H1 (cell line): ENCODE results near the gene CEP85L. TPM values are rescaled to one million over a fixed set of nuclear protein-coding genes. Genes with fewer than 3 reads are reported as not detected.

Experiments
- CTCF ChIA-PET: fragments of 300-600 bp; sonication (Branson Sonifier 250); formaldehyde crosslinking; loops from one replicate; lab custom pipeline; 2021; ENCODE audit not compliant: partially characterized antibody; lab: Charles Lee
- POLR2A ChIA-PET: fragments of 300-600 bp; sonication (Branson Sonifier 250); formaldehyde crosslinking; loops from one replicate; lab custom pipeline; 2021; ENCODE audit warnings: inconsistent platforms; ENCODE audit not compliant: partially characterized antibody; lab: Charles Lee
- DNase-seq, 2 experiments: peaks; one replicate each; pipeline versions ENCODE4 v3.0.0 to v3.0.0-alpha.2; 2010 to 2022; ENCODE audit warnings: low spot score in 2 of 2, low read depth in 1 of 2, mixed read lengths in 1 of 2
- FAIRE-seq: peaks from 2 replicates; lab custom pipeline; 2011; peaks lifted over from hg19 to GRCh38; lab: Jason Lieb, UNC
- H2AFZ ChIP-seq: 2 replicates; pipeline ENCODE4 v1.8.1; 2012; ENCODE audit warnings: low read length, inconsistent platforms
- H2AK5ac ChIP-seq: 2 replicates; pipeline ENCODE4 v1.6.1; 2013; ENCODE audit warnings: low read depth, low read length
- H2BK120ac ChIP-seq: replicated peaks from 2 replicates; pipeline ENCODE3; 2013; ENCODE audit warnings: low read depth, low read length, inconsistent platforms
- H2BK12ac ChIP-seq: 2 replicates; pipeline ENCODE4 v1.6.1; 2013; ENCODE audit warnings: low read depth, low read length
- H2BK15ac ChIP-seq: 2 replicates; pipeline ENCODE4 v1.6.1; 2013; ENCODE audit warnings: low read length
- H2BK20ac ChIP-seq: 2 replicates; pipeline ENCODE4 v1.6.1; 2013; ENCODE audit warnings: low read length
- H2BK5ac ChIP-seq: 2 replicates; pipeline ENCODE4 v1.6.1; 2013; ENCODE audit warnings: low read depth, low read length
- H3K14ac ChIP-seq: 2 replicates; pipeline ENCODE4 v1.6.1; 2013; ENCODE audit warnings: inconsistent platforms; ENCODE audit not compliant: insufficient read length
- H3K18ac ChIP-seq: 2 replicates; pipeline ENCODE4 v1.6.1; 2013; ENCODE audit warnings: low read length; ENCODE audit errors: extremely low read depth
- H3K23ac ChIP-seq: 2 replicates; pipeline ENCODE4 v1.6.1; 2013; ENCODE audit warnings: inconsistent platforms; ENCODE audit not compliant: insufficient read length
- H3K23me2 ChIP-seq: 2 replicates; pipeline ENCODE4 v1.6.1; 2013; ENCODE audit warnings: low read depth, low read length
- H3K27ac ChIP-seq: 2 replicates; pipeline ENCODE4 v1.6.1; 2011; ENCODE audit warnings: low read depth, low read length, inconsistent platforms
- H3K27me3 ChIP-seq, 4 experiments: replicated peaks in 1 of 4; 1 replicate in 1 of 4; 2 replicates in 3 of 4; pipeline versions ENCODE4 v1.6.1 to v1.8.1; 2011 to 2013; ENCODE audit warnings: low read length in 3 of 4, mild to moderate bottlenecking in 3 of 4, inconsistent platforms in 2 of 4, mixed read lengths in 2 of 4, moderate library complexity in 1 of 4; ENCODE audit not compliant: control insufficient read depth in 3 of 4, insufficient read depth in 3 of 4; ENCODE audit errors: extremely low read depth in 1 of 4
- H3K36me3 ChIP-seq, 4 experiments: 2 replicates each; pipeline versions ENCODE4 v1.6.1 to v1.8.1; 2011 to 2013; ENCODE audit warnings: mild to moderate bottlenecking in 4 of 4, low read length in 3 of 4, moderate library complexity in 2 of 4, control low read depth in 1 of 4, inconsistent platforms in 1 of 4; ENCODE audit not compliant: insufficient read depth in 4 of 4, control insufficient read depth in 2 of 4
- H3K4ac ChIP-seq: replicated peaks from 2 replicates; pipeline ENCODE3; 2013; ENCODE audit warnings: low read length, low read depth, mixed read lengths, inconsistent platforms; ENCODE audit not compliant: insufficient read length
- H3K4me1 ChIP-seq, 4 experiments: replicated peaks in 1 of 4; 1 replicate in 1 of 4; 2 replicates in 3 of 4; pipeline versions ENCODE4 v1.6.1 to v1.8.1; 2011 to 2013; ENCODE audit warnings: low read length in 3 of 4, inconsistent platforms in 2 of 4, mixed read lengths in 1 of 4; ENCODE audit not compliant: insufficient read depth in 4 of 4, control insufficient read depth in 3 of 4
- H3K4me2 ChIP-seq, 2 experiments: 2 replicates each; pipeline versions ENCODE4 v1.6.1 to v1.8.1; 2011 to 2013; ENCODE audit warnings: low read depth in 2 of 2, low read length in 2 of 2, control low read depth in 1 of 2, inconsistent platforms in 1 of 2, mild to moderate bottlenecking in 1 of 2; ENCODE audit not compliant: insufficient read depth in 1 of 2
- H3K4me3 ChIP-seq, 4 experiments: fragments of 200-600, 300-600 bp in 1 of 4; sonication (generic), shearing (Covaris generic), sonication (Bioruptor Twin) in 1 of 4; 2 replicates each; pipeline versions ENCODE4 v1.5.1 to v1.8.1; 2011 to 2016; ENCODE audit warnings: low read length in 4 of 4, low read depth in 3 of 4, control low read depth in 2 of 4, inconsistent platforms in 2 of 4, mild to moderate bottlenecking in 2 of 4, mixed read lengths in 1 of 4, moderate library complexity in 1 of 4; ENCODE audit not compliant: insufficient read depth in 2 of 4; ENCODE audit errors: extremely low read depth in 1 of 4
- H3K56ac ChIP-seq: replicated peaks from 2 replicates; pipeline ENCODE3; 2013; ENCODE audit warnings: low read depth, mild to moderate bottlenecking, mixed read lengths, low read length, inconsistent platforms; ENCODE audit not compliant: insufficient read length
- H3K79me1 ChIP-seq: 2 replicates; pipeline ENCODE4 v1.6.1; 2013; ENCODE audit warnings: low read depth, low read length, control low read depth
- H3K79me2 ChIP-seq, 2 experiments: 2 replicates each; pipeline versions ENCODE4 v1.6.1 to v1.8.1; 2012 to 2013; ENCODE audit warnings: low read length in 2 of 2, mild to moderate bottlenecking in 2 of 2, inconsistent platforms in 1 of 2; ENCODE audit not compliant: insufficient read depth in 2 of 2, control insufficient read depth in 1 of 2
- H3K9ac ChIP-seq, 4 experiments: replicated peaks in 1 of 4; 1 replicate in 1 of 4; 2 replicates in 3 of 4; pipeline versions ENCODE4 v1.6.1 to v1.8.1; 2011 to 2013; ENCODE audit warnings: low read depth in 3 of 4, low read length in 3 of 4, control low read depth in 2 of 4, mild to moderate bottlenecking in 2 of 4, moderate library complexity in 2 of 4, inconsistent platforms in 1 of 4; ENCODE audit errors: extremely low read depth in 1 of 4
- H3K9me3 ChIP-seq, 2 experiments: 2 replicates each; pipeline versions ENCODE4 v1.6.1 to v1.8.1; 2012 to 2013; ENCODE audit warnings: mild to moderate bottlenecking in 2 of 2, moderate library complexity in 2 of 2, control low read depth in 1 of 2, inconsistent platforms in 1 of 2, low read depth in 1 of 2, low read length in 1 of 2, mixed read lengths in 1 of 2; ENCODE audit not compliant: insufficient read depth in 2 of 2
- H4K20me1 ChIP-seq, 2 experiments: replicated peaks in 1 of 2; 2 replicates each; pipeline versions ENCODE3 to v1.8.1; 2011 to 2013; ENCODE audit warnings: inconsistent platforms in 2 of 2, low read length in 2 of 2, mild to moderate bottlenecking in 1 of 2; ENCODE audit not compliant: insufficient read depth in 2 of 2, control insufficient read depth in 1 of 2
- H4K5ac ChIP-seq: 2 replicates; pipeline ENCODE4 v1.6.1; 2013; ENCODE audit warnings: low read length, low read depth, mixed read lengths, inconsistent platforms; ENCODE audit not compliant: insufficient read length
- H4K8ac ChIP-seq: 2 replicates; pipeline ENCODE4 v1.8.0; 2013; ENCODE audit warnings: mild to moderate bottlenecking, moderate library complexity, low read length, inconsistent platforms; ENCODE audit not compliant: insufficient read depth; ENCODE audit errors: extremely low read depth
- H4K91ac ChIP-seq: replicated peaks from 2 replicates; pipeline ENCODE3; 2013; ENCODE audit warnings: low read length, mixed read lengths, inconsistent platforms; ENCODE audit not compliant: insufficient read length
- BACH1 ChIP-seq: IDR thresholded peaks from 2 replicates; pipeline ENCODE4 v1.6.1; 2012; ENCODE audit warnings: low read length, improper control_type of control experiment
- CHD2 ChIP-seq: IDR thresholded peaks from 2 replicates; pipeline ENCODE4 v1.6.1; 2012; ENCODE audit warnings: low read length, improper control_type of control experiment
- CTCF ChIP-seq, 3 experiments: IDR thresholded peaks; 1 replicate in 2 of 3; 2 replicates in 1 of 3; pipeline versions ENCODE4 v1.5.1 to v1.6.1; 2011; ENCODE audit warnings: low read length in 3 of 3, mild to moderate bottlenecking in 3 of 3, inconsistent platforms in 2 of 3, low read depth in 1 of 3, moderate library complexity in 1 of 3; ENCODE audit not compliant: insufficient read depth in 1 of 3; ENCODE audit errors: control extremely low read depth in 1 of 3
- RAD21 ChIP-seq, 2 experiments: IDR thresholded peaks in 1 of 2; conservative IDR thresholded peaks in 1 of 2; 2 replicates each; pipeline ENCODE4 v1.6.1; 2011; ENCODE audit warnings: low read depth in 2 of 2, low read length in 2 of 2, improper control_type of control experiment in 1 of 2, inconsistent platforms in 1 of 2, mild to moderate bottlenecking in 1 of 2, moderate library complexity in 1 of 2
- SAP30 ChIP-seq: fragments of 300-600 bp; sonication (generic); IDR thresholded peaks from 2 replicates; pipeline ENCODE4 v1.7.1; 2012; ENCODE audit warnings: low read length, moderate library complexity, mild to moderate bottlenecking, inconsistent platforms; ENCODE audit not compliant: insufficient read depth, insufficient replicate concordance
- SUZ12 ChIP-seq: fragments of 200-600 bp; sonication (generic); IDR thresholded peaks from 2 replicates; pipeline ENCODE4 v1.6.1; 2012; ENCODE audit warnings: mild to moderate bottlenecking, inconsistent platforms, low read length, moderate library complexity, mixed read lengths
- whole genome bisulfite sequencing, 2 experiments: shearing (Covaris generic) in 1 of 2; methylation state at CpG; one replicate each; pipeline versions ENCODE4 v1.1.6 to v1.1.7; 2013 to 2015; ENCODE audit warnings: low lambda C conversion rate in 2 of 2, mixed read lengths in 2 of 2, inconsistent platforms in 1 of 2, low coverage in 1 of 2, missing lambda C conversion rate in 1 of 2; ENCODE audit not compliant: insufficient replicate concordance in 2 of 2, insufficient coverage in 1 of 2, insufficient read length in 1 of 2; ENCODE audit errors: extremely low coverage in 1 of 2, missing lambda C conversion rate in 1 of 2; 5-methylcytosine and 5-hydroxymethylcytosine counted together
- polyA plus RNA-seq, 7 experiments: library from polyadenylated mRNA; depleted of rRNA in 3 of 7; stranded (reverse) in 5 of 7; unstranded in 2 of 7; fragments of >200 nt in 5 of 7; fragments of 200-250 nt in 2 of 7; gene quantifications; 1 replicate in 5 of 7; 2 replicates in 1 of 7; 4 replicates in 1 of 7; pipeline versions ENCODE4 v1.2.1 to v1.2.3, GENCODE V29; 2011 to 2013; ENCODE audit warnings: missing spikeins in 2 of 7, mixed read lengths in 2 of 7
- total RNA-seq: library from RNA; stranded (reverse); fragmentation: NEBNext Ultra II Directional; extraction: Animal tissue kit (Norgen Biotek cat#: 25700); gene quantifications from 2 replicates; pipeline ENCODE4 v1.2.1, GENCODE V29; 2021

CEP85L gene
- total and polyA plus RNA-seq, 2 of the 8 experiments (the other 6 are each of a cell fraction or from before 2014, with no cell fraction given): 3.2 to 27.6 TPM

GRCh38 chr6:118580585-118581419 lies 70.6 kb downstream of the CEP85L start:
- no peak overlapping the region; the same call in 1 of the 2 replicates for H3K27ac ChIP-seq
- no peak overlapping the region for H3K14ac ChIP-seq
- H2BK15ac ChIP-seq: no peak overlapping the region
- no peaks in the 10 kb centered on the region for H3K27me3 ChIP-seq
- no peak overlapping the region for H3K56ac ChIP-seq
- H2BK20ac ChIP-seq: no peak overlapping the region
- FAIRE-seq (peak; percentile 100), DNase-seq (peak in 1 of 2 experiments; percentile 15)
- no peak overlapping the region for H3K4me2 ChIP-seq
- H4K20me1 ChIP-seq: peaks cover 0 to 2% of the 10 kb centered on the region in 2 experiments
- CTCF ChIA-PET: interaction anchor here (0.7 to 4.1 kb wide), 52 partner anchors 9 to 742 kb away, joined by 3 to 48 read pairs (median 4); no protein-coding TSS in a partner anchor
- H3K9me3 ChIP-seq: no peaks in the 10 kb centered on the region
- no peak overlapping the region for H3K23ac ChIP-seq
- 61% methylated on average over 10 of the region's 10 CpGs; no CpG with 5 or more reads in 1 of the 2 experiments for WGBS, 2 experiments
- H3K79me1 ChIP-seq: no peaks in the 10 kb centered on the region
- H4K8ac ChIP-seq: no peak overlapping the region
- no peak overlapping the region for H2BK12ac ChIP-seq
- no peak overlapping the region for H3K4me3 ChIP-seq
- no peak overlapping the region for H3K18ac ChIP-seq
- H3K4ac ChIP-seq: no peak overlapping the region
- POLR2A ChIA-PET: interaction anchor here (0.9 kb wide), 1 partner anchor 16 kb away, joined by 4 read pairs; no protein-coding TSS in a partner anchor
- no peak overlapping the region for H3K9ac ChIP-seq
- H3K23me2 ChIP-seq: no peaks in the 10 kb centered on the region
- H2AK5ac ChIP-seq: no peak overlapping the region
- H3K4me1 ChIP-seq: peaks cover 0 to 10% (median 0%) of the 10 kb centered on the region in 4 experiments; a peak in 2 of 7 replicates
- H4K91ac ChIP-seq: no peak overlapping the region
- H4K5ac ChIP-seq: no peak overlapping the region
- no peaks in the 10 kb centered on the region; a peak in 1 of 8 replicates for H3K36me3 ChIP-seq
- H3K79me2 ChIP-seq: 0 out of 4 replicates have a peak, but pooled peaks cover 0 to 3% of the 10 kb centered on the region in 2 experiments
- no peak overlapping the region for H2BK5ac ChIP-seq
- H2AFZ ChIP-seq: no peak overlapping the region
- H2BK120ac ChIP-seq: no peak overlapping the region
- TF ChIP-seq RAD21 (IDR thresholded peaks at IDR 0.05 in 1 of 2, conservative IDR thresholded peaks at IDR 0.05 in 1 of 2; ENCODE audit: low read depth in 2 of 2, low read length in 2 of 2) (peak; percentile 95 to 96), CTCF (IDR thresholded peaks at IDR 0.05; ENCODE audit: control extremely low read depth in 1 of 3, insufficient read depth in 1 of 3, low read depth in 1 of 3, low read length in 3 of 3) (peak in 2 of 3 experiments; percentile 82 to 85; a peak in 3 of 4 replicates), SUZ12 (no peak), BACH1 (no peak), CHD2 (no peak), SAP30 (no peak)
